SK-MEL-5 (cell line): ENCODE measurements around the gene ACOT4. TPM values are rescaled to one million over a fixed set of nuclear protein-coding genes. Genes with fewer than 3 reads are reported as not detected.

Experiments
- total RNA-seq: library from RNA; depleted of rRNA; stranded (reverse); fragments of >200 nt; shearing (Covaris generic); gene quantifications from 2 replicates; pipeline ENCODE4 v1.2.3, GENCODE V29; 2014; rRNA removed

The ACOT4 gene
- total RNA-seq, 1 experiment from 2014 or later = 0.11 TPM

Other genes with a start within 250 kb of the ACOT4 start
- gene NUMB, start 133.3 kb upstream of the ACOT4 start, total RNA-seq = 10.8 and 18.4 TPM in 2 replicates
- 23.3 and 27.3 TPM in 2 replicates for gene RIOX1, start 100.9 kb upstream of the ACOT4 start, total RNA-seq
- gene ACOT1, start 54.7 kb upstream of the ACOT4 start, total RNA-seq = 3.3 and 8.6 TPM in 2 replicates
- gene HEATR4, start 32.9 kb upstream of the ACOT4 start, total RNA-seq = 0.37 TPM in 1 of 2 replicates, not detected in the other
- 73.4 and 86.5 TPM in 2 replicates for gene ACOT2, start 22.7 kb upstream of the ACOT4 start, total RNA-seq
- 0.18 TPM in 1 of 2 replicates, not detected in the other for gene ACOT6, start 20.6 kb downstream of the ACOT4 start, total RNA-seq
- 7.1 and 15.1 TPM in 2 replicates for gene DNAL1, start 53.1 kb downstream of the ACOT4 start, total RNA-seq
- 5.2 and 5.3 TPM in 2 replicates for gene PNMA1, start 122.5 kb downstream of the ACOT4 start, total RNA-seq